D721Med (cell line): ENCODE measurements around the gene ZNF500.
"Not testable (repeated sequence)": the region's sequence is repeated elsewhere in the genome, so short reads cannot be mapped to it uniquely, and the experiment has no call there.

Experiments used
- DNase-seq: peaks from one replicate; pipeline ENCODE4 v3.0.0; 2011; ENCODE audit warnings: low spot score; ENCODE audit not compliant: insufficient read length
- FAIRE-seq: peaks from 2 replicates; lab custom pipeline; 2011; peaks lifted over from hg19 to GRCh38; lab: Jason Lieb, UNC
- TF ChIP-seq, protein P1 (sequence below): IDR thresholded peaks from 2 replicates; pipeline ENCODE4 v1.5.1; 2012; ENCODE audit warnings: mild to moderate bottlenecking, control low read depth; ENCODE audit not compliant: insufficient read depth; ENCODE audit errors: missing control alignments

ZNF500 gene

DNA sequence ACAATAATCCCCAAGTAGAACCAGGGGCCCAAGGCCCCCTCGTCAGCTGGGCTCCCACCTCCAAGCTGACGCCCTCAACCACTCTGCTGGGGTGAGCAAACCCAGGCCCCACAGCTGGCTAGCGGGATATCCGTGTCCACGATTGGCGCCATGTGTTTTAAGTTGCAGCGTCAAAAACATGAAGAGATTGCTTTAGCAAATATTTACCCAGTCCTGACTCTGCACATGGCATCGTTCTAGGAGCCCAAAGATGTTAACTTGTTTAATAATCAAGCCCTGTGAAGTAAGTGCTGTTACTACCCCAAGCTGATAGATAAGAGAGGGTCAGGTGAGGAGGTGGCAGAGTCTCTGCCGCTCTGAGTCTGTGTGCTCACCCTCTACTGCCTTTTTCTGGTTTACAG is 21.5 kb upstream of the ZNF500 start:
- DNase-seq (no peak), FAIRE-seq (no peak)
- TF ChIP-seq, protein P1, sequence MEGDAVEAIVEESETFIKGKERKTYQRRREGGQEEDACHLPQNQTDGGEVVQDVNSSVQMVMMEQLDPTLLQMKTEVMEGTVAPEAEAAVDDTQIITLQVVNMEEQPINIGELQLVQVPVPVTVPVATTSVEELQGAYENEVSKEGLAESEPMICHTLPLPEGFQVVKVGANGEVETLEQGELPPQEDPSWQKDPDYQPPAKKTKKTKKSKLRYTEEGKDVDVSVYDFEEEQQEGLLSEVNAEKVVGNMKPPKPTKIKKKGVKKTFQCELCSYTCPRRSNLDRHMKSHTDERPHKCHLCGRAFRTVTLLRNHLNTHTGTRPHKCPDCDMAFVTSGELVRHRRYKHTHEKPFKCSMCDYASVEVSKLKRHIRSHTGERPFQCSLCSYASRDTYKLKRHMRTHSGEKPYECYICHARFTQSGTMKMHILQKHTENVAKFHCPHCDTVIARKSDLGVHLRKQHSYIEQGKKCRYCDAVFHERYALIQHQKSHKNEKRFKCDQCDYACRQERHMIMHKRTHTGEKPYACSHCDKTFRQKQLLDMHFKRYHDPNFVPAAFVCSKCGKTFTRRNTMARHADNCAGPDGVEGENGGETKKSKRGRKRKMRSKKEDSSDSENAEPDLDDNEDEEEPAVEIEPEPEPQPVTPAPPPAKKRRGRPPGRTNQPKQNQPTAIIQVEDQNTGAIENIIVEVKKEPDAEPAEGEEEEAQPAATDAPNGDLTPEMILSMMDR = no peak

DNA sequence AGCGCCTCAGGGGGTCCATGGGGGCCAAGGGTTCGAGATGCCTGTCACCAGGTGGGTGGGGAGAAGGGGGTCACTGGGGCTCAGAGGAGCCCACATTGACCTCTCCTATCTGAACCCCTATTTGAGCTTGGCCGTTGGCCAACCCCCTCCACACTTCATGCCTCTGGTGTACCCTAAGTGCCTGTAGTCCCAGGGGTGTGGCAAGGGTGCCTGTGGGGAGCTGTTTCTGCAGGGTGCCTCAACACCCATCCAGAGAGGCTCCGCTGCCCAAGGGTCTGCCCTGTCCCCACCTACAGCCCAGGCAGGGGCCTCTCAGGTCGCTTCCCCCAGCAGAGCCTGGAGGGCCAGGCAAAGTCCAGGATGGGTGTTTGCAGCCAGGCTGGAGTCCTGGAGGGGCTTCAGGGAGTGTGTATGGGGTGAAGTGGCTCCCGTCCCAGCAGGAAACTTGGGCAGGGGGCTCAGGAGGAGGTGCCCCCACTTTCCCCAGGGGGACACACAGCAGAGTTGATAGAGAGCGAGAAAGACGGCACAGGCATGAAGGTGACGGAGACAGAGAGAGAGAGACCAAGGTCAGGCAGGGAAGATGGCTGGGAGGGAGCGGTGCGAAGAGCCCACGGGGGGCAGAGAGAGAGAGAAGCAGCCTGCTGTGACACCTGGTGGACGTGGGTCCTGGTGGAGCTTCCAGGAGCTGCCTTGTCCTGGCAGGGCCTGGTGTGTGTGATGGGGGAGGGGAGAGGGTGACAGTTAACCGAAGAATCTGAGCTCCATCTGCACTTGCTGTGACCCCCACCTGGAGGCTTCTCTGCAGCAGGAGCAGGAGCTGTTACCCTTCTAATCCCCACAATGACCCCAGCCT is 20.9 kb upstream of the ZNF500 start, which contains the start of gene SEPTIN12:
Gene SEPTIN12 (minus strand): TSS at position 719 of the 856 bp plus-strand sequence. CDS start 700 bp downstream, at position 19.
- TF ChIP-seq, protein P1 = no peak
- DNase-seq (no peak), FAIRE-seq (no peak)

DNA sequence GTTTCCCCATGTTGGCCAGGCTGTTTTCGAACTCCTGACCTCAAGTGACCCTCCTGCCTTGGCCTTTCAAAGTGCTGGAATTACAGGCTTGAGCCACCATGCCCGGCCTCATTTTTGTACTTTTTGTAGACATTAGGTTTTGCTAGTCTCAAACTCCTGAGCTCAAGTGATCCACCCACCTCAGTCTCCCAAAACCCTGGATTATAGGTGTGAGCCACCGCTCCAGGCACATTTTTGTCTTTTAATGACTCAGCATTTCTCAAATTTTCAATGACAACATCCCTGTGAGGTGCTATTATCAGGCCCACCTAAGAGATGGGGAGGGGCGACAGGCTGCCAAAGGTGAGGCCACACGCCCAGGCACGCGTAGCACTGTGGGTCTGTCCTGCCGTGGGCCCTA is 20.1 kb upstream of the ZNF500 start:
- no peak for DNase-seq
- no peak for FAIRE-seq
- TF ChIP-seq, protein P1 = no peak

DNA sequence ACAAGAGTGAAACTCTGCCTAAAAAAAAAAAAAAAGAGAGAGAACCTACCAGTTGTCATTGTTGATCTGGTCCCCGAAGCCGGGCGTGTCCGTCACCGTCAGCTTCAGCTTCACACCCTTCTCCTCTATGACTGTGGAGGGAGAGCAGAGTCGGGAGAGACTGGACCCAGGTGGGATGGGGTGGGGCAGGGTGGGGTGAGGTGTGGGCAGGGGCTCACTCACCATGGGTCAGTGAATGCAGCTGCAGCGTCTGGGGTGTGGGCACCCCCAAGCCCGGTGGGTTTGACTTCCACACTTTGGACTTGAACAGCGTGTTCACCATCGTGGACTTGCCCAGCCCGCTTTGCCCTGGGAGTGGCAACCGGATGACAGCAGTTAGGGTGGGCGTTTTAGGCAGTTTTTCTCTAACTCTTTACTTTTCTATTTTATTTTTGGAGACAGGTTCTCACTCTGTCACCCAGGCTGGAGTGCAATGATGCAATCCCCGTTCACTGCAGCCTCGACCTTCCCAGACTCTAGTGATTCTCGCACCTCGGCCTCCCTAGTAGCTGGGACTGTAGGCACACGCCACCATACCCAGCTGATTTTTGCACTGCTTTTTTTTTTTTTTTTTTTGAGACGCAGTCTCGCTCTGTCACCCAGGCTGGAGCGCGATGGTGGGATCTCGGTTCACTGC is 18.9 kb upstream of the ZNF500 start:
- FAIRE-seq (no peak), DNase-seq (no peak)
- TF ChIP-seq, protein P1 = no peak

DNA sequence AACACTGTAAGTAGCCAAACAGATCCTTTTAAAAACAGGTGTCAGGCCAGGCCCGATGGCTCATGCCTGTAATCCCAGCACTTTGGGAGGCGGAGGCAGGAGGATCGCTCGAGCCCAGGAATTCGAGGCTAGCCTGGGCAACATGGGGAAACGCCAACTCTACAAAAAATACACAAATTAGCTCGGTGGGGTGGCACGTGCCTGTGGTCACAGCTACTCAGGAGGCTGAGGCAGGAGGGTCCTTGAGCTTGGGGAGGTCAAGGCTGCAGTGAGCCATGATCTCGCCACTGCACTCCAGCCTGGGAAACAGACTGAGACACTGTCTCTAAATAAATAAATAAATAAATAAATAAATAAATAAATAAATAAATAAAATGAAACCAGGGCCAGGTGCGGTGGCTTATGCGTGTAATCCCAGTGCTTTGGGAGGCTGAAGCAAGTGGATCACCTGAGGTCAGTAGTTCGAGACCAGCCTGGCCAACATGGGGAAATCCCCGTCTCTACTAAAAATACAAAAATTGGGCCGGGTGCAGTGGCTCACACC is 17.6 kb upstream of the ZNF500 start:
- DNase-seq, FAIRE-seq: not testable (repeated sequence)

DNA sequence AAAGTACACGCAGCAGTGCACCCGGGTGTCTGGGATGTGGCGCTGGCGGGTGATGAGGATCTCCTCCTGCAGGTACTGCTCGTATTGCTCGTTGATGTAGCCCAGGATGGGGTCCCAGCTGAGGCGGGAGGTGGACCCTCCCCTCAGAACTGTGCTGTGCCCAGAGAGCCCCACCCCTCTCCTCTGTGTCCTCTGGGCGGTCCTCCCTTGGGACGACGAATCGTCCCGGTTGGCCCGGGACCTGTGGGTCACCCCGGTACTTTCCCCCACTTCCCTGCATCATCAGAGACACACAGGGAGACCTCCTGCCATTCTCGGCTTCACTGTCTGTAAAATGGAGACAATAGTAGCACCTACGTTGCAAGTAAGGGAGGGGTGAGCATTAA is 17.0 kb upstream of the ZNF500 start:
- FAIRE-seq = no peak
- no peak for DNase-seq
- TF ChIP-seq, protein P1 = no peak

DNA sequence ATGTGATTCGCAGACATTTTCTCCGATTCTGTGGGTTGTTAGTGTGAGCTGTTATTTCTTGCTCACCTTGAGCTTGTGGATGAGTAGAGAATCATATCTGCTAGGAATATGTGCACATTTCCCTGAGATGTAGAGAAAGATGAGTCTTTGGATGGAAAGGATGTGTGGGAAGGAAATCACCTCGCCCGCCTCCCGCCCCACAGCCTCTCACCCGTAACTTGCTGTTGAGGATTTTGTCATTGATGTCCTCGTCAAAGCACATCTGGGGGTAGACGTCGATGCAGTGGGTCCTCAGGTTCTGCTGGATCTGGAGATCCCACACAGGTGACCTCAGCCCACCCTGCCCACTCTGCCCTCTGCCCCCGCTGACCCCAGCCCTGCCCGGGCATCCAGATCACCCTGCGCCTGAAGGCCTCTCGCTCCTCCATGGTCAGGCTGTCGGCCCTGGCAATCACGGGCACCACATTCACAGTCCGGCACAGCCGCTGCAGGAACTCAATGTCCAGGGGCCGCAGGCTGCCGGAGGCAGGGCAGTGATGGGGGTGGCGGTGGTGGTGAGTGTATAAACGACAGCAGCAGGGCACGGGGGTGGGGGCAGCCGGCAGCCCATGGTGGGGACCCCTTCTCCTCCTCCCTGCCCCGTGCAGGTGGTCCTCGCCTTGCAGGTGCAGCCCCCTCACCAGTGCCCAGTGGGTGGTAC is 16.4 kb upstream of the ZNF500 start:
- no peak for DNase-seq
- FAIRE-seq = no peak
- TF ChIP-seq, protein P1 = no peak
